Sciatic nerve (tissue), 2 donors: Measurements from ENCODE around the gene MRGPRF. TPM values are rescaled to one million over a fixed set of nuclear protein-coding genes. Genes with fewer than 3 reads are reported as not detected.

Experiments used
- ATAC-seq: fragments of 200-7000 bp; cut with Tn5 transposase; one replicate; pipeline ENCODE4 v1.9.1; 2020; ENCODE audit warnings: mild to moderate bottlenecking, moderate library complexity
- DNase-seq: peaks from one replicate; pipeline ENCODE4 v3.0.0-alpha.2; 2020; ENCODE audit warnings: low spot score
- intact Hi-C: fragments of 100-400 bp; cut with DNase I; formaldehyde crosslinking; loops from one replicate; pipeline ENCODE4 v1.14.2; 2022
- total RNA-seq: library from RNA; stranded (reverse); fragmentation: NEBNext Ultra II Directional; extraction: Animal tissue kit (Norgen Biotek cat#: 25700); gene quantifications from one replicate; pipeline ENCODE4 v1.2.1, GENCODE V29; 2021
- donor health status: DM: no; HTN: no; CAD: no.
- donor health status: DM: no; HTN: no; CAD: no.

MRGPRF gene
- total RNA-seq, 1 donor from 2014 or later: 39.5 TPM

DNA sequence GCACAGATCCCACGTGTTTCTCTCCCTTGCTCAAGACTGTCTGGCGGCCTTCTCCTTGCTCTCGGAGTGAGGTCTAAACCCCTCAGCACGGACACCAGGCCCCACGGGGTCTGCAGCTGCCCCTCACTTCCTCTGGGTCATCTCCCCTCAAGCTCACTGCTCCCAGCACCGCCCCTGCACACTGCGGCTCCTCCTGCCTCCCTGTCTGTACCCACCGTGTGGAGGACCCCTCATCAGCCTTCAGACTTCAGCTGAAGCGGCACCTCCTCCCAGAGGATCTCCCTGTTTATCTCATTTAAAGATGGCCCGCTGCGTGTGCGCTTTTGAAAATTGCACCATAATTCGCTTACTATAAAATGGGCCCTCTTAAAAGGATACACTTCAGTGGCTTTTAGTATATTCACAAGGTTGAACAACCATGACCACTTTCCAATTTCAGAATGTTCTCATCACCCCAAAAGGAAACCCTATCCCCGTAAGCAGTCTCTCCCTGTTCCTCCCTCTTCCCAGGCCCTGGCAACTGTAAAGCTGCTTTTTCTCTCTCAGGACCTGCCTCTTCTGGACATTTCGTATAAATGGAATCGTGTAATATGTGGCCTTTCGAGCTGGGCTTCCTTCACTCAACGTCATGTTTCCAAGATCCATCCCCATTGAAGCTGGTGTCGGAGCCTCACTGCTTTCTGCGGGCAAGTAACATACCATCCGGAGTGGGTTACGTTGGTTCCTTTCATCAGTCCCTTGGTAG is 21.2 kb upstream of the MRGPRF start:
- DNase-seq (no peak), ATAC-seq (no peak)
- intact Hi-C loops: no loop called here

DNA sequence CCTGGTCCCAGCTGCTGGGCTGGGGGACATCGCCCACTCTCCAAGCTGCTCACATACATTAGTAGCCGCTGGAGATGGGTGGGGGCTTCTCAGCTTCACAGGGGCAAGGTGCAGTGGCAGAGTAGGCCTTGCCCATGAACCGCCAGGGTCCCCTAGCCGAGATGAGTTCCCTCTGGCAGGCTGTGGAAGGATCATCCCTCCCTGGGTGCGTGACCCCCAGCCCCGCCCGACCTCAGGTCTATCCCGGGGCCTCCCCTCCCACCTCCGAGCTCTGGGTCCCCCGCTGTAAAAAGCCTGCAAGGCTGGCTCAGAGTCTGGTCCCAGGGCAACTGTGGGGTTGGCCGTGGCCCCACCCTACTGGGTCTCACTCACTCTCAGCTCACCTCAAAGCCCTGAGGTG is 20.4 kb upstream of the MRGPRF start:
- DNase-seq (no peak), ATAC-seq (no peak)
- intact Hi-C loops: no loop called here

DNA sequence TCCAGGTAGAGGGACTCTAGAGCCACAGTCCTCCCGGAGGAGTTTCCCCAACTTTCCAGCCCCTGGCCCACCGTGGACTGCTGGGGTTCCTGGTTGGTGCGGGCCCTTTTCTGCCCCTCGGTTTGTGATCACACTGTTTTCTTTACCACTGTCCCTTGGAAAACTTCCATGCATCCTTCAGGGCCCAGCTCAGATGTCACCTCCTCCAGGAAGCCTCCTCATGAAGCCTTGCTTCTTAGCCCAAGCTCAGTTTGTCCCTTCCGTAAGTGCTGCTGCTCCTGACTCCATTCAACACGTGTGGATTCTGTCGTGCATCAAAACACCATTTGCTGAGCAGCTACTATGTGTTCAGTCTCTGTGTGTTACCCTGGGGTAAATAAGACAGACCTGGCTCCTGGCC is 19.8 kb upstream of the MRGPRF start:
- no peak for ATAC-seq
- DNase-seq: no peak
- intact Hi-C loops: no loop called here

DNA sequence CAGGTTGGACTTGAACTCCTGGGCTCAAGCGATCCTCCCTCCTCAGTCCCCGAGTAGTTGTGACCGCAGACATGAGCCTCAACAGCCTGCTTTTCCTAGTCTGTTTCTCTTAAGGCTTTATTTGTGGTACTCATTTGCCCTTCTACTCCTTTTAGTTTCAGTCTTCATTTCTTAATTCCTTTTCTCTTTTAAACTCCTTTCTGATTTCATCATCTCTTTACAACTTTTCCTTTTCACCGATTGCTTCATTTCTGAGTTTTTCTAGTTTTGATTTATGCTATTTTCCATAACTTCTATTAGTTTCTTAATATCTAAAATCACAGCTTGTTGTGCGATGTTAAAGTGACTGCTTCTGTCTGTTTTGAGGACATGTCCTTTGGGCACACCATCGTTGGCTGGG is 17.3 kb upstream of the MRGPRF start:
- ATAC-seq (peak; percentile 41), DNase-seq (no peak)
- intact Hi-C loops: no loop called here

DNA sequence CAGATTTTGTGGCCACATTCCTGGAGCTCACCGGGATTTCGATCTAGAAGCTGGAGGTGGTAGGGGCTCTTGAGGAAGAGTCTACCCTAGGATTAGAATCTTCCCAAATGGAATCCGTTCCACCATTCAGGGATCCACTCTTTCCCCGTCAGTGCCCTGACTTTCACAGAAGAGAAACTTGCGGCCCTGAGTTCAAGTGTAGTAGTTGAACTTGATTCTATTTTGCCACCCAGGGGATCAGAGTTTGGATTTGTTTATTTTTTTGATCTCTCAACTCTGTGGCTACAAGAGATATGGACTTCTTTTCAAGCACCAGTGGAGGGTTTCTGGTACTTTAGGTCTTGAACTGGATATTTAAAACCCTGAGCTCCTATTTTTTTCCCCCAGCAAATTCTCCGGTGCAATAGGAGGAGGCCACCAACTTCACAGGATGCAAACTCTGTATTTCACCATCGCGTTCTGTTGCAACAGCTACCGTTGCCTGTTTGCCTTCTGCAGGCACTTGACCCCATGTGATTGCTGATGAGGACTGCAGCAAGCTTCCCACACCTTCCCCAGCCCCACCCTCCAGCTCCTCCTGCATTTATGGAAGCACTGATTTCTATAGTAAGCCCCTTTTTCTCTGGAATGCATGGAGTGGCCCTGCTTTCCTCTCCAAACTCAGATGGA is 14.8 kb upstream of the MRGPRF start:
- no peak for DNase-seq
- ATAC-seq: peak; percentile 45
- intact Hi-C loops: no loop called here

DNA sequence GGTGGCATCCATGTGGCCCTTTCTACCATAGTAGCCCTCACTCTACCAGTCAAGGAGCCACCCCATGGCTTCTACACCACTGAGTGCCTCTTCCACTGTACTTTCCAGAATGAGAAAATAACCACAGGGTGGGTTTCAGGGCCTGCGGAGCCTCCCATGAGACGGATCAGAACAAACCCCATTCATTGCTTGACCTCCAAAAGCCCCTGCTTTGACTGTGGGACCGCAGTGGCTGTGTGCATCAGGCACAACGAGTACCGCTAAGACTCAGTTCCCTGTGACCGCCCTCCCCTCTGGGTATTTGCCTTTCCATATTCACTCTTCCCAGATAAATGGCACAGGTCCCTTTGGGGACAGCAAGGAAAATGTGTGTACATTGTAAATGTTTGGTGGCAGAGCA is 11.5 kb upstream of the MRGPRF start:
- ATAC-seq (no peak), DNase-seq (no peak)
- intact Hi-C loops: no loop called here

DNA sequence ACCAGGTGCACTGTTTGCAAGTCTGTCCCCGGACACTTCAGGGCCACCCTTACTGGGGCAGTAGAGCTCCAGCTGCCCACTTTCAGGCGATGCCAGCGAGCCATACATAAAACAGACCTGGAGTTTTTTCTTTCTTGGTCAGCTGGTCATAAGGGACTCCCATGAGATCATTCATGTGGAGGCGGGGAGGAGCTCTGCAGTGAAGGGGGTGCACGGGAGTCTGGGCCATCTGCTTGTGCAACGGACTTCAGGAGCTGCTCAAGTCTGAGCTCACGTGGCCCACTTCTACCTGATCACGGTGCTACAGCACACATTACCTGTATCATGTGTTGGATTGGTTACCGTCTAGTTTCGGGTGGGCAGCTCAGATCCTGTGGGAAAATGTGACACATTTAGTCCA is 9.2 kb upstream of the MRGPRF start:
- no peak for DNase-seq
- ATAC-seq: peak; percentile 48
- intact Hi-C loops: no loop called here

DNA sequence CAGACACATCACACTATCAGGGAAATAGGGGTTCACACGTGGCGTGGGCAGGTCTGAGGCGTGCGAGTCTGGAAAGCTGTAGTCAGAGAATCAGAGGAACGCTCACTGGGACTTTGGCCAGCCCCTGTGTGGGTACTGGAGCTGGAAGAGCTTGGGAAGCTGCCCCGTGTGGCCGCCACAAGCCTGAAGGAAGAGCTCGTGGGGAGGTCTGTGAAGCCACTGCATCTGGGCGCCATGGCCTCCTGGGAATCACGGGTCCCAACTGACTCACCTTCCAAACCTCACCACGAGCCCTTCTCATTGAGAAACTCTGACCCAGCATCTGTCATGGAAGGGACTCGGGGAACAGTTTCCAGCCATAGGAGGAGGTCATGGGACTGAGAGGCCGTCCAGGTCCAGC is 5.9 kb upstream of the MRGPRF start:
- ATAC-seq: no peak

DNA sequence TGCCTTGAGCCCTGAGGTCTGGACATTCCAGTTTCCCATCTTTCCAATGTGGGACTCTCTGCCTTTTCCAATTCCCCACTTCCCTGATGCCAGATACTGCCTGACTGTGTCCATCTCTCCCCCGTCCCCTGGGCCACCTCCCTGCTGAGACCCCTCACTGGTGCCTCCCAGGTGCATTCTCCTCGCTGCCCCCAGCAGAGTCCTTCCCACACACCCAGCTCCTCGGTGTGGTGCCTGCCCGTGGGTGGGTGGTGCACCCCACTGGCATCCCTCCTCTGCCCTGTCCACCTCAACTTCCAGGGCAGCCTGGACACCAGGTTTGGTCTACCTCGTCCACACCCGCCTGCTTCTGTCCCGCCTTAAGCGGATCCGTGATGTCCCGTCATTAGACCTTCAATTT is 4.9 kb upstream of the MRGPRF start:
- DNase-seq (no peak), ATAC-seq (no peak)

More for the DNA sequence above, 5.9 kb upstream of the MRGPRF start:
- intact Hi-C loops: no loop called here
- no peak for DNase-seq

DNA sequence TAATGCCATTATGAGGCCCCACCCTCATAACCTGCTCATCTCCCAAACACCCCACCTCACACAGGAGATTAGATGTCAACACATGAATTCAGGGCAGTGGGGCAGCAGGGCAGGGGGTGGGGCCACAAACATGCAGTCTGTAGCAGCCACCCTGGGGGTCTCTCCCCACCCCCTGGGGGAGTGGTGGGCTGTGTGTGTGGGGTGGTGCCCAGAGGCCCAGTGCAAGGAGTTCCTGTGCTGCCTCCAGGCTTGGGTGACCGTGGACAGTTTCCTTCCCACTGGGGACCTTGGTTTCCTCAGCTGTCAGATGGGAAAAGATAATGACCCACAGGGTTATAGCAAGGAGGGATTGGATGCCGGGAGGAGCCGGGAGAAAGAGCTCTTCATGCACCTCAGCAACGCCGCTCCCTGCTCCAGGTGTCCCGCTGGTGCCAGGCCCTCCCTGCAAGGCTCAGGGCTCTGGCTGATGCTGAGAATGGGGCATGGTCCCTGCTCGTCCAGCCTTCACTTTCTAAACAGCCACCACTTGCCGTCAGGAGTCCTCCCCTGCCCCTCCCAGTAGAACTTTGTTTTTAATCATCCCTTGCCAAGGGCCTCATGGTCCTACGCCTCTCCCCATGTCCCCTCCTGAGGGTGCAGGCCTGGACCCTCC is 2.0 kb upstream of the MRGPRF start:
- DNase-seq (no peak), ATAC-seq (no peak)
- intact Hi-C loops: no loop called here

More for the DNA sequence above, 4.9 kb upstream of the MRGPRF start:
- intact Hi-C loops: no loop called here

DNA sequence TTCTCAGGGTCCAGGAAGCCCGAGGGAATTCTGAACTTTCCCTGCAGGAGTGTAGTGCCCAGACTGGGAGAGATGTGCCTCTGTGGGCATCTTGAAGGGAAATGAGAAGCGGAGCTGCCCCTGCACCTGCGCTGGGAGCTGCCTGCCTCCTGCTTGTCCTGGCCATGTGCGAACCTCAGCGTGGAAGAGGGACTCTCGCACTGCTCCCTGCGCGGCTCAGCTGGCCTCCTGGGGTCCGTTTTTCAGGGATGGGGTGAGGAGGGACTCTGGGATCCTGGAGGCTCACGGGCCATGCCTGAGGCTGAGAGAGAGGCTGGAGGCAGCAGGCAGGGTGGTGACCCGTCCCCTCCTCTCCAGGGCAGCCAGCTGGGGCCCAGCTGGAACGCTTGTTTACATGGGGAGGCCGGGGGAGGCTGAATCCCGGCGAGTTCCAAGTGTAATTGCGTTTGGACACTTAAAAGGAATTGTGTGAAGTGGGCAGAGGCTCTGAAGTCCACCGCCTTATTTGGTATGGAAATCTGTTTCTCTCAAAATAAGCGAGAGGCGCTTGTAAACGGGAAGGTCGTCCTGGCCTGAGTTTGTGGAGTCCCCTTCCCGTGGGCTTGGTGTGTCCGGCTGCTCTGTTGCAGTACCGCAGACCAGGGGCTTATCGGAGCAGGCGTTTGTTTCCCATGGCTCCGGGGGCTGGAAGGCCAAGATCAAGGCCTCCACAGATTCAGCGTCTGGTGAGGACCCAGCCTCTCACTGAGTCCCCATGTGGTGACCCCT is 1.2 kb upstream of the MRGPRF start:
- DNase-seq (no peak), ATAC-seq (peak; percentile 48)
- intact Hi-C loops: no loop called here

DNA sequence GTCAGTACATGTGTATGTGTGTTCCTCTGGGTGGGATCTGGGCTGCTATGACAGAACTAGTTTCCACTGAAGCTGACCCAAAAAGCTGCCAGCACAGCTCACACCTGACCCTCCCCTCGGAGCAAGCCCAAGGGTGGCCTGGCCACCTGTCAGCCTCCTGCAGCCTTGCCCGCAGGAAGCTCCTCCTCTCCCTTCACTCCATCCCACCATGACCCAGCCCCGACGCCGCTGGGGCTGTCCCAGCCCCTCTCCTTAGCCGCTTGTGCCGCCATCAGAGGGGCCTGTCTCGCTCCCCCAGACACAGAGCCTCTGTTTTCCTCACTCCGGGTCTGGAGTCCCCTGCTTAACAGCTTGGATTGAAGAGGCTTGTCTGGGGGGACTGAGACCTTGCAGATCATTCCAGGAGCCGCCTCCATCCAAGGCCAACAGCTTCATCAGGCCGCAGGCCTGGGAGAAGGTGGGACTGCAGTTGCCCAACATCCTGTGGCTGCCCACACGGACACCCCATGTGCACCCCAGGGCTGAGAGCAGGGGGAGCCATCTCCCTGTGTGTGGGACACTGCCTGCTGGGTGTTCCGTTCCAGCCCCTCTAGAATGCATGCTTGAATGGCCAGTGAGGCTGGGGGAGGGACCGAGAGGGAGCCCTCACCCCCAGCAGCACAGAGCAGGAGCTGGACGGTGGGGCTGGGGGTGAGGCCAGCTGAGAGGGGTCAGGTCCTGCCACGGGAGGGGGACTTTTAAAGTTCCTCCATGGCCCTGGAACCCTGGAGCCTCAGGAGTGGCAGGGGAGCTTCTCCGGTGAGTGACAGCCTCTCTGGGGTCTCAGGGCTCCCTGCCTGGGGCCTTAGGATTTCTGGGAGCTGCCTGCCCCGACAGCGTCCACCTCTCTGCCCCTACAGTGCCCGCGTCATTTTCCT is 696 bp downstream of the MRGPRF start:
- DNase-seq (no peak), ATAC-seq (peak; percentile 38)
- intact Hi-C loops: no loop called here

DNA sequence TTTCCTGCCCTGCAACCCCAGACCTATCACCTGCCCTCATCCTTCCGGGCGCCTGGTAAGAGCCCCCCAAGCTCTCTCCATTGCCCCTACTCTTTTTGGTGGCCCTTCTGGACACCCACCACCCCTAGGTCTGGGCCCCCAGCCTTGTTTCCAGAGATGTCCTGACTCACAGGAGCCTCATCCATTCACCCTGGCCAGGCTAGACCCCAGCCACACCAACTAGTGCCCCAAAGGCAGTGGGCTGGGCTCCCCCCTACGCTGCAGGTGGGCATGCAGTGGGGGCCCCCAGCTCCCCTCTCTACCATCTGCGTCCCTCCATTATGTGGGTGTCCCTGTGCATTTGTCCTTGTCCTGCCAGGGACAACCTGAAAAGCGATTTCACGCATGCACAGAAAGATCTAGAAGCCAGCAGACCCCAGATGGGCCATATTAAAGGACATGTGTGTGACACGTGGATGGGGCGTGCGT is 1.4 kb downstream of the MRGPRF start:
- DNase-seq (no peak), ATAC-seq (no peak)
- intact Hi-C loops: no loop called here

DNA sequence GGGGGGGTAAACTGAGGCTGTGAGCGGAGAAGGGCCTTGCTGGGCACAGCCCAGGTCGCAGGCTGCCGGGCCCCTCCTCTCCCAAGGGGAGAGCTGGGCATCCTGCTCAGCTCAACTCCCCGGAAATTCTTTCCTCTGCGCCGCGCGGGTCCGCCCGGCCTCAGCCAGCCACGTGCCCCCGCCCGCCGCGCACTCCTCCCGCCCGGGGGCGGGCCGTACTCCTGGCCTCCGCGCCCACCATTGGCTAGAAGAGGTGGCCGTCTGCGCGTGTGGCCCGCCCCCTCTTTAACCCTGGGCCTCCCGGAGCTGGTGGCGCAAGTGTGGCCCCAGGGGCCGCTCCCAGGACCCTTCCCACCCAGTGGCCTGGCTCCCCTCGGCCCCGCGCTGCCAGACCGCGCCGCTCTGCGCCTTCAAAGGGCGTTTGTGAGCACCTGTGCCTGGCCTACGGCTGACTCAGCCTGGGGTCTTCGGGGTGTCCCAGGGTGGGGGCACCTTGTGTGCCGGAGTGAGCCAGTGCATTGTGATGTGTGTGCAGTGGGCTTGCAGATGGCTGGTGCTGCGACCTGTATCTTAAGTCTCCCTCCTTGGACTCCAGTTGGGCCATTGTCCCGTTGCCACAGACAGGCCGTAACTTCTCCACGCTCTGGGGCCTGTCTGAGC is 2.0 kb downstream of the MRGPRF start:
- ATAC-seq (peak; percentile 59), DNase-seq (peak; percentile 90)
- intact Hi-C loops: no loop called here

DNA sequence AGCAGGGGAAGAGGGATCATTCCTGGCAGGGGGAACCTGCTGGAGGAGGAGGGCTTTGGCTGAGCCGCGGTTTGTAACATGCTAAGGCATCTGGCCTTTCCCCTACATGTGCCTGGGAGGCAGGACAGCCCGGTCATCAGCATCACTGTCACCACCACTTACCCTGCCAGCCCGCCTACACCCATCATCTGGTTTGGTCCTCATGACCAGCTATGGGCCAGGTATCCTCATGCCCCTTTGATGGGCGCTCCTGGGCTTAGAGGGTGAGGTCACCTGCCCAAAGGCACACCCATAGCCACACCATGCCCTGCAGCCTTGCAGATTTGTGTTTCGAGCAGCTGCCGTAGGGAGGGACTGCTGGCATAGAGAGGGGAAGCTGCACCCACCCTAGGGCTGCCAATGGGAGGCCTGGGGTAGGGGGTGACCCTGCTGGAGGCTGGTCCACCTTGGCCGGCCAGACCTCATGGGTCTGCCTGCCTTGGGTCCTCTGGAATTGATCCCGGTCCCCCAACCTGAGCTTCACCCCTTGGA is 2.6 kb downstream of the MRGPRF start:
- no peak for ATAC-seq
- intact Hi-C loops: no loop called here
- DNase-seq: no peak

DNA sequence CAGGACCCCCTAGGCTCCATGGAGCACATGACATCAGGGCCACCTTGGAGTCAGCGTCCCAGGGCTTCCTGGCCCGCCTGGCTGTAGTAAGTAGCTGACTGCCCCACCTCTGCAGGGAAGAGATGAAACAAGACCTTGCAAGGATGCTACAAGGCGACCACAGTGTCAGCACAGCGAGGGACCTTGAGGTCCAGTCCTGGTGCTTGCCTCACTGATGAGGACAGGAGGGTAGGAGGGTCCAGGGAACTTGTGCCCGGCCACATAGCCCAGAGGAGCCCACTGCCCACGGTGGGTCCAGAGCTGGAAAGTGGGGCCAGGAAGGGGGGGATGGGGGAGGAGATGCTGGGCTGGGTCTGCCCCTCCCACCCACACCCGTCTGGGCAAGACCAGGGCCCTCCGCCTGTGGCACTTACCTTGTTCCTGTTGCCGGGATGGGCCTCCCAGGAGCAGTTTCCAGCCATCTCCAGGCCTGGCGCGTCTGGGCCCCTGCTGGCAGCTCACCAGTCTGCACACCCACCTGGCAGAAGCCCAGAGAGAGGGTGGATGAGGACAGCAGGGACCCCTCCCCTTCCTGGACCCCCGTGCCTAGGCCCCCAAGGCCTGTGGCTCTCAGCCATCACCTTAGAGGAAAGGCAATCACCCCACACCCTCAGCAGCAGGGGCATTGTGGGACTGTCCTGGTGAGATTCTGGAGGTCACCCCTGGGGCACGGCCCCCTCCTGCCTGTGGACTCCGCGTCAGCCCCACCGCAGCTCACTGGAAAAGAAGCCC is 3.4 kb downstream of the MRGPRF start:
- intact Hi-C loops: no loop called here
- ATAC-seq (no peak), DNase-seq (peak; percentile 60)
